HepG2 (cell line): ENCODE measurements around the gene ACD. TPM values are rescaled to one million over a fixed set of nuclear protein-coding genes. Genes with fewer than 3 reads are reported as not detected.

Source experiments
- ADNP ChIP-seq: sonication (generic); formaldehyde crosslinking; IDR thresholded peaks from 2 replicates; pipeline ENCODE4 v1.4.0; 2020; ENCODE audit warnings: missing genetic modification reagents
- CHD2 ChIP-seq: IDR thresholded peaks from 2 replicates; pipeline ENCODE4 v1.6.1; 2011; ENCODE audit warnings: low read depth, low read length, improper control_type of control experiment
- FOXK1 ChIP-seq: sonication (generic); formaldehyde crosslinking; IDR thresholded peaks from 2 replicates; pipeline ENCODE4 v1.4.0; 2020; ENCODE audit warnings: low read depth, missing genetic modification reagents, borderline replicate concordance
- GFI1 ChIP-seq: sonication (generic); formaldehyde crosslinking; IDR thresholded peaks from 2 replicates; pipeline ENCODE4 v1.5.0; 2020; ENCODE audit warnings: missing genetic modification reagents, mild to moderate bottlenecking, borderline replicate concordance
- HHEX ChIP-seq: IDR thresholded peaks from 2 replicates; pipeline ENCODE4 v1.6.1; 2016; ENCODE audit warnings: control low read depth
- HIVEP1 ChIP-seq: sonication (generic); formaldehyde crosslinking; IDR thresholded peaks from 2 replicates; pipeline ENCODE4 v1.4.0; 2020; ENCODE audit warnings: mild to moderate bottlenecking, missing genetic modification reagents
- KDM3A ChIP-seq: IDR thresholded peaks from 2 replicates; pipeline ENCODE4 v1.6.1; 2018; ENCODE audit warnings: low read depth, missing compliant biosample characterization
- PREB ChIP-seq: sonication (generic); formaldehyde crosslinking; IDR thresholded peaks from 2 replicates; pipeline ENCODE4 v1.4.0; 2020; ENCODE audit warnings: missing genetic modification reagents
- REXO4 ChIP-seq: sonication (generic); formaldehyde crosslinking; IDR thresholded peaks from 2 replicates; pipeline ENCODE4 v1.8.0; 2022; ENCODE audit warnings: missing genetic modification reagents, mild to moderate bottlenecking, borderline replicate concordance
- SALL1 ChIP-seq: sonication (generic); formaldehyde crosslinking; IDR thresholded peaks from 2 replicates; pipeline ENCODE4 v1.8.0; 2022; ENCODE audit warnings: mild to moderate bottlenecking, missing genetic modification reagents
- TP53 ChIP-seq: sonication (generic); formaldehyde crosslinking; conservative IDR thresholded peaks from 2 replicates; pipeline ENCODE4 v1.4.0; 2020; ENCODE audit warnings: missing genetic modification reagents
- ZFYVE20 ChIP-seq: sonication (generic); formaldehyde crosslinking; IDR thresholded peaks from 2 replicates; pipeline ENCODE4 v1.8.0; 2023; ENCODE audit warnings: low read depth, mild to moderate bottlenecking, moderate library complexity, missing genetic modification reagents, borderline replicate concordance
- ZNF557 ChIP-seq: sonication (generic); formaldehyde crosslinking; IDR thresholded peaks from 2 replicates; pipeline ENCODE4 v1.4.0; 2020; ENCODE audit warnings: missing genetic modification reagents
- ZNF768 ChIP-seq: sonication (generic); formaldehyde crosslinking; IDR thresholded peaks from 2 replicates; pipeline ENCODE4 v1.4.0; 2020; ENCODE audit warnings: missing genetic modification reagents
- ZNF841 ChIP-seq: sonication (generic); formaldehyde crosslinking; IDR thresholded peaks from 2 replicates; pipeline ENCODE4 v1.8.1; 2023; ENCODE audit warnings: missing genetic modification reagents, borderline replicate concordance
- ZSCAN22 ChIP-seq: sonication (generic); formaldehyde crosslinking; IDR thresholded peaks from 2 replicates; pipeline ENCODE4 v1.4.0; 2020; ENCODE audit warnings: mild to moderate bottlenecking, missing genetic modification reagents
- polyA plus RNA-seq, 8 experiments: library from polyadenylated mRNA; depleted of rRNA in 3 of 8; stranded (reverse) in 7 of 8; unstranded in 1 of 8; fragments of >200 nt; fragmentation: Illumina TruSeq in 4 of 8; extraction: Trizol in 4 of 8; gene quantifications; 2 replicates each; pipeline versions ENCODE4 v1.2.1 to v1.2.3, GENCODE V29; 2011 to 2016; ENCODE audit warnings: low read depth in 4 of 8, missing spikeins in 1 of 8, mixed read lengths in 1 of 8; ENCODE audit not compliant: insufficient read depth in 1 of 8
- total RNA-seq, 5 experiments: library from RNA; depleted of rRNA; stranded (reverse); fragments of >200 nt; fragmentation: Illumina TruSeq; extraction: Trizol; gene quantifications; 2 replicates each; pipeline ENCODE4 v1.2.3, GENCODE V29; 2016; ENCODE audit warnings: low read depth in 1 of 5
- TF ChIP-seq, protein P1 (sequence below): sonication (generic); formaldehyde crosslinking; IDR thresholded peaks from 2 replicates; pipeline ENCODE4 v1.5.0; 2020; ENCODE audit warnings: mild to moderate bottlenecking, missing genetic modification reagents, borderline replicate concordance
- TF ChIP-seq, protein P2 (sequence below): sonication (generic); formaldehyde crosslinking; IDR thresholded peaks from 2 replicates; pipeline ENCODE4 v1.4.0; 2020; ENCODE audit warnings: missing genetic modification reagents

Gene ACD
- total and polyA plus RNA-seq, 2 of the 13 experiments (the other 11 are each of a cell fraction or from before 2014, with no cell fraction given): 32.6 to 38.3 TPM

DNA sequence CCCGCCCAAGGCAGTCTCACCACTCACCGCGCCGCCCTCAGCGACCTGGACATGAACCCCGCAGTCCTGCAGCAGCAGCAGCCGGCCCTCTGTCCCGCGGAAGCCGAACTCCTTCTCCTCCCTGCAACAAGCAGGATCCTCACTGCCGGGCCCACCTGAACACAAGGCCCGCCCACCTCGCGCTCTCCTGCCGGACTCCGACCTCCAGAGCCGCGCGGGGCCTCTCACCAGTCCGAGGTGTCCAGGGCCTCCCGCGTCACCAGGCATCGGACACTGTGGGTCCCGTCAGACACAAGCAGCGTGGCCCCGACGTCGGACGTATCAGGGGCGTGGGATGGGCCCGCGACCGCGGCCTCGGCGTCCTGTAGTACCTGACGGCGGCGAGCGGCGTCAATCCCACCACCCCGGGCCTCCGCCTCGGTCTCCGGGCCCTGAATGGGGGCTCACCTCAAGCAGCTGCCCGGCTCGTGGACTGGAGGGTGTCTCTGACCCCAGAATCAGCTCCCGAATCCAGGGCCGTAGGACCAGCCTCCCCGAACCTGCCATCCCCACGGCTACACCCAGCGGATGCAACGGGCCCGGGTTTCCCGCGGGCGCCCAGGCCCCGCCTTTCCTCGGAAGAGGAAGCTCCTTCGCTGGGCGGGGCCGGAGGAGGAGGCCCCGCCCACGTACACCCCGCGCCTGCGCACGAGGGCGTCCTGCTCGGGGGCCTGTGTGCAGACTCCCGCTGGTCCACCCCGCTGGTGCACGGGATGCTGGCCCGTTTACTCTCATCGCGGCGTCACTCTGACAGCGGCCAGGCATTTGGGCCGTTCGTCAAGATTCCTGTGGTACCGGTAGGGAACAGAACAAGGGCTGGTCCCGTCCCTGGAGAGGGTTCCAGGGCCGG, at the start of gene ACD (continued):
- TF ChIP-seq GFI1 (peak; percentile 66; the same call in 1 of the 2 replicates), ADNP (CRISPR knock-in tag) (no peak), ZSCAN22 (CRISPR knock-in tag) (no peak), FOXK1 (no peak; the same call in 1 of the 2 replicates), HIVEP1 (CRISPR knock-in tag) (peak; percentile 75), ZNF557 (CRISPR knock-in tag) (no peak), ZFYVE20 (CRISPR knock-in tag) (no peak), ZNF768 (CRISPR knock-in tag) (peak; percentile 53), HHEX (CRISPR knock-in tag) (no peak), SALL1 (CRISPR knock-in tag) (peak; percentile 61), ZNF841 (CRISPR knock-in tag) (no peak), PREB (CRISPR knock-in tag) (no peak), REXO4 (CRISPR knock-in tag) (no peak), TP53 (no peak), KDM3A (peak; percentile 94; the same call in 1 of the 2 replicates), CHD2 (peak; percentile 31; the same call in 1 of the 2 replicates)
- TF ChIP-seq, protein P1, sequence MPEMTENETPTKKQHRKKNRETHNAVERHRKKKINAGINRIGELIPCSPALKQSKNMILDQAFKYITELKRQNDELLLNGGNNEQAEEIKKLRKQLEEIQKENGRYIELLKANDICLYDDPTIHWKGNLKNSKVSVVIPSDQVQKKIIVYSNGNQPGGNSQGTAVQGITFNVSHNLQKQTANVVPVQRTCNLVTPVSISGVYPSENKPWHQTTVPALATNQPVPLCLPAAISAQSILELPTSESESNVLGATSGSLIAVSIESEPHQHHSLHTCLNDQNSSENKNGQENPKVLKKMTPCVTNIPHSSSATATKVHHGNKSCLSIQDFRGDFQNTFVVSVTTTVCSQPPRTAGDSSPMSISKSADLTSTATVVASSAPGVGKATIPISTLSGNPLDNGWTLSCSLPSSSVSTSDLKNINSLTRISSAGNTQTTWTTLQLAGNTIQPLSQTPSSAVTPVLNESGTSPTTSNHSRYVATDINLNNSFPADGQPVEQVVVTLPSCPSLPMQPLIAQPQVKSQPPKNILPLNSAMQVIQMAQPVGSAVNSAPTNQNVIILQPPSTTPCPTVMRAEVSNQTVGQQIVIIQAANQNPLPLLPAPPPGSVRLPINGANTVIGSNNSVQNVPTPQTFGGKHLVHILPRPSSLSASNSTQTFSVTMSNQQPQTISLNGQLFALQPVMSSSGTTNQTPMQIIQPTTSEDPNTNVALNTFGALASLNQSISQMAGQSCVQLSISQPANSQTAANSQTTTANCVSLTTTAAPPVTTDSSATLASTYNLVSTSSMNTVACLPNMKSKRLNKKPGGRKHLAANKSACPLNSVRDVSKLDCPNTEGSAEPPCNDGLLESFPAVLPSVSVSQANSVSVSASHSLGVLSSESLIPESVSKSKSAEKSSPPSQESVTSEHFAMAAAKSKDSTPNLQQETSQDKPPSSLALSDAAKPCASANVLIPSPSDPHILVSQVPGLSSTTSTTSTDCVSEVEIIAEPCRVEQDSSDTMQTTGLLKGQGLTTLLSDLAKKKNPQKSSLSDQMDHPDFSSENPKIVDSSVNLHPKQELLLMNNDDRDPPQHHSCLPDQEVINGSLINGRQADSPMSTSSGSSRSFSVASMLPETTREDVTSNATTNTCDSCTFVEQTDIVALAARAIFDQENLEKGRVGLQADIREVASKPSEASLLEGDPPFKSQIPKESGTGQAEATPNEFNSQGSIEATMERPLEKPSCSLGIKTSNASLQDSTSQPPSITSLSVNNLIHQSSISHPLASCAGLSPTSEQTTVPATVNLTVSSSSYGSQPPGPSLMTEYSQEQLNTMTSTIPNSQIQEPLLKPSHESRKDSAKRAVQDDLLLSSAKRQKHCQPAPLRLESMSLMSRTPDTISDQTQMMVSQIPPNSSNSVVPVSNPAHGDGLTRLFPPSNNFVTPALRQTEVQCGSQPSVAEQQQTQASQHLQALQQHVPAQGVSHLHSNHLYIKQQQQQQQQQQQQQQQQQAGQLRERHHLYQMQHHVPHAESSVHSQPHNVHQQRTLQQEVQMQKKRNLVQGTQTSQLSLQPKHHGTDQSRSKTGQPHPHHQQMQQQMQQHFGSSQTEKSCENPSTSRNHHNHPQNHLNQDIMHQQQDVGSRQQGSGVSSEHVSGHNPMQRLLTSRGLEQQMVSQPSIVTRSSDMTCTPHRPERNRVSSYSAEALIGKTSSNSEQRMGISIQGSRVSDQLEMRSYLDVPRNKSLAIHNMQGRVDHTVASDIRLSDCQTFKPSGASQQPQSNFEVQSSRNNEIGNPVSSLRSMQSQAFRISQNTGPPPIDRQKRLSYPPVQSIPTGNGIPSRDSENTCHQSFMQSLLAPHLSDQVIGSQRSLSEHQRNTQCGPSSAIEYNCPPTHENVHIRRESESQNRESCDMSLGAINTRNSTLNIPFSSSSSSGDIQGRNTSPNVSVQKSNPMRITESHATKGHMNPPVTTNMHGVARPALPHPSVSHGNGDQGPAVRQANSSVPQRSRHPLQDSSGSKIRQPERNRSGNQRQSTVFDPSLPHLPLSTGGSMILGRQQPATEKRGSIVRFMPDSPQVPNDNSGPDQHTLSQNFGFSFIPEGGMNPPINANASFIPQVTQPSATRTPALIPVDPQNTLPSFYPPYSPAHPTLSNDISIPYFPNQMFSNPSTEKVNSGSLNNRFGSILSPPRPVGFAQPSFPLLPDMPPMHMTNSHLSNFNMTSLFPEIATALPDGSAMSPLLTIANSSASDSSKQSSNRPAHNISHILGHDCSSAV (CRISPR knock-in tag): no peak
- TF ChIP-seq, protein P2, sequence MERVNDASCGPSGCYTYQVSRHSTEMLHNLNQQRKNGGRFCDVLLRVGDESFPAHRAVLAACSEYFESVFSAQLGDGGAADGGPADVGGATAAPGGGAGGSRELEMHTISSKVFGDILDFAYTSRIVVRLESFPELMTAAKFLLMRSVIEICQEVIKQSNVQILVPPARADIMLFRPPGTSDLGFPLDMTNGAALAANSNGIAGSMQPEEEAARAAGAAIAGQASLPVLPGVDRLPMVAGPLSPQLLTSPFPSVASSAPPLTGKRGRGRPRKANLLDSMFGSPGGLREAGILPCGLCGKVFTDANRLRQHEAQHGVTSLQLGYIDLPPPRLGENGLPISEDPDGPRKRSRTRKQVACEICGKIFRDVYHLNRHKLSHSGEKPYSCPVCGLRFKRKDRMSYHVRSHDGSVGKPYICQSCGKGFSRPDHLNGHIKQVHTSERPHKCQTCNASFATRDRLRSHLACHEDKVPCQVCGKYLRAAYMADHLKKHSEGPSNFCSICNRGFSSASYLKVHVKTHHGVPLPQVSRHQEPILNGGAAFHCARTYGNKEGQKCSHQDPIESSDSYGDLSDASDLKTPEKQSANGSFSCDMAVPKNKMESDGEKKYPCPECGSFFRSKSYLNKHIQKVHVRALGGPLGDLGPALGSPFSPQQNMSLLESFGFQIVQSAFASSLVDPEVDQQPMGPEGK (CRISPR knock-in tag): no peak; the same call in 1 of the 2 replicates
